Pons (tissue), 1 donor: ENCODE data around the gene VCL.
"Not testable (repeated sequence)": the region's sequence is repeated elsewhere in the genome, so short reads cannot be mapped to it uniquely, and the experiment has no call there.

Experiments
- DNase-seq: peaks from one replicate; pipeline ENCODE4 v3.0.0-alpha.2; 2016; ENCODE audit warnings: low spot score

VCL gene

GRCh38 chr10:74006269-74006668 is 8.4 kb downstream of the VCL start:
- DNase-seq = no peak

GRCh38 chr10:74008212-74008731 is 10.4 kb downstream of the VCL start:
- DNase-seq = no peak

DNA sequence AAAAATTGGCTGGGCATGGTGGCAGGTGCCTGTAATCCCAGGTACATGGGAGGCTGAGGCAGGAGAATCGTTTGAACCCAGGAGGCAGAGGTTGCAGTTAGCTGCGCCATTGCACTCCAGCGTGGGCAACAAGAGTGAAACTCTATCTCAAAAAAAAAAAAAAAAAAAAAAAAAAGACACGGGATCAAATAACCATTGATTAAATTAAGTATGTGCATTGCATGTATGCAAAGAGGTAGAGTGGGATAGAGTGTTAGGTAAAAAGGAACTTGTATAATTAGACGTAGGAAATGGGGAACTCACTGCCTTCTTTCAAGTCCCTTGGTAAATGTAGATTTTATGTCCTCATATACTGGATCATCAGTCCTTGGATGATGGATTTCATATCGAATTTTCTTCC is 13.1 kb downstream of the VCL start:
- no peak for DNase-seq

GRCh38 chr10:74011770-74012169 is 13.9 kb downstream of the VCL start:
- peak; percentile 37 for DNase-seq

- DNase-seq = no peak
Measured at GRCh38 chr10:74012480-74012879, 14.6 kb downstream of the VCL start.

DNA sequence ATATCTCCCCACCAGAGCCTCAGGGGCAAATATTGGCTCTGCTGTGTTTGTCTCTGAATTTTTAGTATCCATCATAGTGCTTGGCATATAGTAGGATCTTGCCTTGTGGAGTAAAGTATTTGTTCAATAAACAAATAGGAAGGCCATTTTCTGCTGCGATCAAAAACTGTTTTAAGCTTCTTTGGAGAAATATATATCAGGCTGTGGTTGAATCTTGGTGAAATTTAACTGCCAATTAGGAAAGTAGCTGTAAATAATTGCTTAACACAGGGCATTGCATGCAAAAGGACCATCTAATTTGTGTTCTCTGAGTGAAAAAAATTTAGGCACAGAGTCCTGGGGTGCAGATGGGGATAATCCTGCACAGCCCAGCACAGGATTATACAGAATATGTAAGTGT is 15.1 kb downstream of the VCL start:
- DNase-seq = no peak

GRCh38 chr10:74014574-74014973 is 16.7 kb downstream of the VCL start:
- DNase-seq = not testable (repeated sequence)

DNA sequence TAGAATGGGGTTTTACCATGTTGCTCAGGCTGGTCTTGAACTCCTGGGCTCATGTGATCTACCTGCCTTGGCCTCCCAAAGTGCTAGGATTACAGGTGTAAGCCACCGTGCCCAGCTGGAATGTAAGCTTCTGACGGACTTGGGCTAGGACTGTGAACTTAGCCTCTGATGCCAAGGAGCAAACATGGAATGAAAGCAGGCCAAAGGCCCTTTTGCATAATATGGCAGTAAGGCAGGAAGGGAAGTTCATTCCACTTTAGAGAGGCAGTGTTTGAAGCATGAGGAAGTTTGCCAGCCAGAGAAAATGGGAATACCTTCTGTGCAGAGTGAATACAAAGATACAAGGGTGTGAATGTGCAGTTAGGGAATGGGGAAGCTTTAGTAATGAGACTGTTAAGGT is 20.3 kb downstream of the VCL start:
- no peak for DNase-seq

DNA sequence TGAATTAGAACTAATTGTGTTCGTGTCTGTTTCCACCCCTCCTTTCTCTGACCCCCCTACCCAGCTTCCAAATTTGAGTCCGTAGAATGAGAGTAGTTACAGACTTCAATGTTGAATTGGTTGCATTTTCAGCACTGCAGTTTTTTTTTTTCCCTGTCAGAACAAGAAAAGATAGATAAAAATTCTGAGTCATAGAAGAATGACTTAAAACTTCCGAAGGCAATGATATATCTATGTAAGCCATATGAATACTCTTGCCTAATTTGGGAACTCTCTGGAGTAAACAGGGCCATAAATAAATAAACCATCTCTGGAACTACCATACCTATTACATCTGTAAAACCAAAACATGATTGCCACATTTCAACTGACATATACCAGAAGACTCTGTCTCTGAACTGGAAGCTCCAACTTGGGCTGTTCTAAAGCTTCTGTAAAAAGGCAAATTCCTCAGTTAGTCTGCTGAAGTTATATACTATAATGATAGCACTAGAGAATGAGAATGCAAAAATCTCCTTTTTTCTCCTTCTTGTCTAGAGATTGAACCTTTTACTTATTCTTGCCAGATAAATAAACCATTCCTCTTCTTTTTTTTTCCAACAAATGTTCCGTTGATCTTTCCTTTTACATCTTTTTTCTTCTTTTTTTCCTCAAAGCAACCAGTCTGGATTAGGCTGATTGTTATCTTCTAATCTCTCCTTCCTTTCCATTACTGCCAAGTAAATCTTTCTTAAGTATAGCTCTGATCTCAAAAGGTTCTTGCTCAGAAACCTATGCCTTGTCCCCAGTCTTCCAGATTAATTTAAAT is 23.5 kb downstream of the VCL start:
- no peak for DNase-seq

GRCh38 chr10:74022926-74023629 is 25.2 kb downstream of the VCL start:
- no peak for DNase-seq

GRCh38 chr10:74024600-74024999 is 26.7 kb downstream of the VCL start:
- no peak for DNase-seq

- DNase-seq = no peak
Measured at GRCh38 chr10:74025380-74025978, 27.6 kb downstream of the VCL start.

- no peak for DNase-seq
Measured at GRCh38 chr10:74026428-74027015, 28.6 kb downstream of the VCL start.

- no peak for DNase-seq
Measured at GRCh38 chr10:74027702-74028101, 29.8 kb downstream of the VCL start.

- DNase-seq = no peak
Measured at GRCh38 chr10:74029943-74030342, 32.0 kb downstream of the VCL start.

DNA sequence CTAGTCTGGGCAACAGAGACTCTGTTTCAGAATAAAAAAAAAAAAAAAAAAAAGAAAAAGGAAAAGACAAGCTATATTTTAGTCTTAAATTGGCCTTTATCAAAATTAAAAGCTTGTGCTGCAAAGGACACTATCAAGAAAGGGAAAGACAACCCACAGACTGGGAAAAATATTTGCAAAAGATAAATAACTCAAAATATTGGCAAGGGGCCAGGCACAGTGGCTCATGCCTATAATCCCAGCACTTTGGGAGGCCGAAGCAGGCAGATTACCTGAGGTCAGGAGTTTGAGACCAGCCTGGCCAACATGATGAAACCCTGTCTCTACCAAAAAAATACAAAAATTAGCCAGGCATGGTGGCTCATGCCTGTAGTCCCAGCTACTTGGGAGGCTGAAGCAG is 34.3 kb downstream of the VCL start:
- DNase-seq = not testable (repeated sequence)

- DNase-seq = no peak
Measured at GRCh38 chr10:74032900-74033655, 35.2 kb downstream of the VCL start.

DNA sequence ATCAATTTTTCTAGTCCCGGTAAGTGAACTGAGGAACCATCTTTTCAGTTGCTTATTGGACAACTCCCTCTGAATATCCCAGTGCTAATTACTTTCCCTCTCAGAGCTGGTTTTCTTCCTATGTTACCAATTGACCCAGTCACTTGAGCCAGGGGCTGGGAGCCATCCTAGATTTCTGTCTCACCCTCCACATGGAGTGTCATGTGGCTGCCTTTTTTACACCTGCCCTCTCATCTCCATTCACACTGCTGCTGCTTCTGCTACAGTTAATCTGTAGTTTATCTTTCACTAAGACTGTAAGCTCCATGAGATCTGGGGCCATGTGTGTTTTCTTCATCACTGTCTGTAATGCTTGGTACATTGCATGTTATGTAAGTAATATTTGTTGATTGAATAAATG is 35.8 kb downstream of the VCL start:
- DNase-seq = no peak

DNA sequence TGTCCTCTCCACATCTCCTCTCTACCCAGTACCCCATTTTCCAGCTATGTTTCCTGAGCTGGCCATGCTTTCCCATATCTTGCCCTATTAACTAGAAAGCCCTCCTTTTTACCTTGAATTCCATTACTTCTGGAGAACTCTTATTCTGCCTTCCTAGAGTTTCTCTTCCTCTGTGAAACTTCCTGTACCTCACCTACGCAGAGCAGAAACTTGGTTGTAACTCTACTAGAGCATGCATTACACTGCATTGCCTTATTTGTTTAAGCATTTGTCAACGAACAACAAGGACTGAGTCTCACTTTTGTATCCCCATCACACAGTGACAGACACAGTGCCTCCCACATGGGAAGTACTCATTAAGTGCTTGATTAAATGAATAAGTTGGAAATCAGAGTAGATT is 36.4 kb downstream of the VCL start:
- peak; percentile 24 for DNase-seq

DNA sequence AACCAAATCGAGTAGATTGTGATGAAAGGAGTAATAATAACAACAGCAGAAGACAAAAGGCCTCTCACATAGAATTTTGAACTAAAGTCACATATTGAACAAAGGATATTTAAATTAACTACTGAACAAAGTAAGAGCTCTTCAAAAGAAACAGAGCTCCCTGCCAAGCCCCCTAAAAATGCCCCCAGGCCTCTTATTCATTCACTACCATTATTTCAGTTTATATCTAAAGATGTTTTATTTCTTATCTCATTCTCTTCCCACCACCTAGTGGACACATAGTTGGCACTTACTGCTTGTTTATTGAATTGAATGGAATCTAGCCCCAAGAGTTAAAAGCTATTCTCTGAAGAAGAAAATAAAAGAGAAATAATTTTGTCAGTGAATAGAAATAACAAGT is 37.4 kb downstream of the VCL start:
- no peak for DNase-seq

DNA sequence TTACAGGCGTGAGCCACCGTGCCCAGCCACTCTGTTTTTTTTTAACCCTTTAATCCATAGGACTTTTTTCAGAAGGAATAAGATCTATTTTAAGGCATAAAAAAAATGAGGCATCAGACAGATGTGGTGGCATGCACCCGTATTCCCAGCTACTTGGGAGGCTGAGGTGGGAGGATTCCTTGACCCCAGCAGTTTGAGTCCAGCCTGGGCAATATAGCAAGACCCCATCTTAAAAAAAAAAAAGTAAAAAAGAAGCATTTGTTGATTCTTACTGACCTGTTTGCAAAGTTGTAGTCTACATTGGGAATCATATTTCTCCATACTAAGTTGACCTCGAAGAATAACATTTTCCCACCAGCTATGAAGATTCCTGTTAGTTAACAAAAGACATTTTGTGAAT is 38.6 kb downstream of the VCL start:
- DNase-seq = no peak
